HG03469 (cell line): ENCODE measurements around the gene PRRG2.

ENCODE experiments used
- ATAC-seq: cut with Tn5 transposase; IDR thresholded peaks from one replicate; pipeline ENCODE4 v1.9.1; 2021; ENCODE audit warnings: mild to moderate bottlenecking, moderate library complexity, moderate number of reproducible peaks; ENCODE audit not compliant: unreplicated experiment

PRRG2 gene

GRCh38 chr19:49581007-49581508, at the start of gene PRRG2:
Gene PRRG2 (plus strand): TSS chr19:49581316. CDS start chr19:49583220, 1,904 bp downstream.
- no peak for ATAC-seq

- no peak for ATAC-seq
Measured at GRCh38 chr19:49533551-49534488, 47.3 kb upstream of the PRRG2 start.

GRCh38 chr19:49534632-49535385, 46.3 kb upstream of the PRRG2 start:
- ATAC-seq, result no peak

- no peak for ATAC-seq
Measured at GRCh38 chr19:49536921-49537462, 44.1 kb upstream of the PRRG2 start.

- no peak for ATAC-seq
Measured at GRCh38 chr19:49538643-49539042, 42.5 kb upstream of the PRRG2 start.

- ATAC-seq, result no peak
Measured at GRCh38 chr19:49539192-49539952, 41.7 kb upstream of the PRRG2 start.

- ATAC-seq, result no peak
Measured at GRCh38 chr19:49541914-49542313, 39.2 kb upstream of the PRRG2 start.

GRCh38 chr19:49542446-49542845, 38.7 kb upstream of the PRRG2 start:
- no peak for ATAC-seq

- ATAC-seq, result no peak
Measured at GRCh38 chr19:49543032-49543431, 38.1 kb upstream of the PRRG2 start.

- ATAC-seq, result no peak
Measured at GRCh38 chr19:49544154-49544553, 37.0 kb upstream of the PRRG2 start.

- ATAC-seq, result no peak
Measured at GRCh38 chr19:49546825-49547565, 34.1 kb upstream of the PRRG2 start.

GRCh38 chr19:49549045-49549444, 32.1 kb upstream of the PRRG2 start:
- ATAC-seq, result no peak

GRCh38 chr19:49551531-49551930, 29.6 kb upstream of the PRRG2 start:
- no peak for ATAC-seq

GRCh38 chr19:49552749-49553148, 28.4 kb upstream of the PRRG2 start:
- ATAC-seq, result no peak

- no peak for ATAC-seq
Measured at GRCh38 chr19:49553451-49554271, 27.5 kb upstream of the PRRG2 start.

GRCh38 chr19:49554701-49555181, 26.4 kb upstream of the PRRG2 start:
- ATAC-seq, result no peak

- no peak for ATAC-seq
Measured at GRCh38 chr19:49555600-49556411, 25.3 kb upstream of the PRRG2 start.
